Effector memory CD4-positive, alpha-beta T cell (primary cell): ENCODE results near the gene WWC2.
"Not testable (repeated sequence)": the region's sequence is repeated elsewhere in the genome, so short reads cannot be mapped to it uniquely, and the experiment has no call there.

Experiments
- DNase-seq, 3 donors: peaks; one replicate each; pipeline ENCODE4 v3.0.0-alpha.2; 2020
- H3K27ac ChIP-seq: 2 replicates; pipeline ENCODE4 v1.7.0; 2013; ENCODE audit warnings: mild to moderate bottlenecking, low read length, moderate library complexity; ENCODE audit not compliant: insufficient read depth, poor library complexity, severe bottlenecking
- H3K27me3 ChIP-seq: replicated peaks from 2 replicates; pipeline ENCODE4 v1.7.0; 2013; ENCODE audit warnings: mild to moderate bottlenecking, low read length; ENCODE audit not compliant: insufficient read depth, control insufficient read depth, poor library complexity, severe bottlenecking
- H3K36me3 ChIP-seq: 2 replicates; pipeline ENCODE4 v1.7.0; 2013; ENCODE audit warnings: mild to moderate bottlenecking, low read length, moderate library complexity; ENCODE audit not compliant: control insufficient read depth, insufficient read depth
- H3K4me1 ChIP-seq: 2 replicates; pipeline ENCODE4 v1.7.0; 2013; ENCODE audit warnings: low read length, mild to moderate bottlenecking; ENCODE audit not compliant: control insufficient read depth, insufficient read depth, poor library complexity, severe bottlenecking
- H3K4me3 ChIP-seq: 2 replicates; pipeline ENCODE4 v1.7.0; 2013; ENCODE audit warnings: low read length, low read depth, mild to moderate bottlenecking; ENCODE audit not compliant: insufficient read depth, poor library complexity, severe bottlenecking
- H3K9me3 ChIP-seq: 2 replicates; pipeline ENCODE4 v1.7.0; 2013; ENCODE audit warnings: mild to moderate bottlenecking, low read length, moderate library complexity; ENCODE audit not compliant: control insufficient read depth

The WWC2 gene

DNA sequence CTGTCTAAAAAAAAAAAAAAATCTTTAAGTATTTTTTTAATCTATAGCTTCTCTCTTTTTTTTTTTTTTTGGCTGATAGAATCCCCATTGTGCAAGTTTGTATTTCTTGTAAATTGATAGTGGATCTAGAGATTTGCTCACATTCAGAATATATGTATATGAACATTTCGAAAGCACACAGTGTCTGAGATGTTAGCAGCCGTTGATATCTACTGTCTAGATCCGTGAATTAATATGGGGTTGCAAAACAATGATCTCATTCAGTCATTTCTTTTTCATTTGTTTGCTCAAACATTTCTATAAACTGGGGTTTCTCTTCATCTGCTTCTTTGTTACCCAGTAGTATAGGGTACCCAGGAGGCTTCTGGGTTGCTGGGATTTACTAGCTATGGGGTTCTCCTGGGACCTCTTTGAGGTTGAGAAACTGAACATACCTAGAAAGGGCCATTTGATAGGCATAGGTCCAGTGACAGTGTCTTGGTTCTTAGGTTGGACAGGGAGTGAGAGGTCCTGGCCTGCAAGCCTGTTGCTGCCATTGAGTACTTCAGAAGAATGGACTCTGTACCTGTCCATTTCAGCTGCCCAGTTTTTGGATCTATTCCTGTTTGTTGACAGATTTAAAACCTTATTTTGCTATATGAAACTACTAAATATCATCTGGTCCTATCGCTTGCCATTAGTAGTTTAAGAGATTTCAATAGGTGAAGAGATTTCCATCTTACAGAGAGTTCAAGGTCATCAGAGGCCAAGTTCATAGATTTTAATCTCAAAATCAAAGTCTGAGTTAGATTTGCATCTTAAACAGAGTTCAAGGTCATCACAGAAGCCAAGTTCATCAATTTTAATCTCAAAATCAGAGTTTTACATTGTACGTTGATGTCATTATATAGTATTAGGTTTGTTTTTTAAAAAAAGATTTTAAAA is 50.8 kb downstream of the WWC2 start:
- Histone ChIP-seq H3K36me3 (no peaks in the 10 kb centered on the region), H3K9me3 (no peaks in the 10 kb centered on the region), H3K27me3 (peaks cover 2% of the 10 kb centered on the region), H3K27ac (no peak overlapping the region), H3K4me1 (no peaks in the 10 kb centered on the region), H3K4me3 (no peak overlapping the region)
- DNase-seq, result no peak

DNA sequence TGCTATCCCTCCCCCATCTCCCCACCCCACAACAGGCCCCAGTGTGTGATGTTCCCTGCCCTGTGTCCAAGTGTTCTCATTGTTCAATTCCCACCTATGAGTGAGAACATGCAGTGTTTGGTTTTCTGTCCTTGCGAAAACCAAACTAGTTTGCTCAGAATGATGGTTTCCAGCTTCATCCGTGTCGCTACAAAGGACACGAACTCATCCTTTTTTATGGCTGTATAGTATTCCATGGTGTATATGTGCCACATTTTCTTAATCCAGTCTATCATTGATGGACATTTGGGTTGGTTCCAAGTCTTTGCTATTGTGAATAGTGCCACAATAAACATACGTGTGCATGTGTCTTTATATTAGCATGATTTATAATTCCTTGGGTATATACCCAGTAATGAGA is 51.6 kb downstream of the WWC2 start:
- H3K9me3 ChIP-seq, H3K27ac ChIP-seq, H3K27me3 ChIP-seq, H3K36me3 ChIP-seq, H3K4me3 ChIP-seq, H3K4me1 ChIP-seq, DNase-seq: not testable (repeated sequence)

GRCh38 chr4:183152232-183152631 is 53.2 kb downstream of the WWC2 start:
- H3K27me3 ChIP-seq, H3K36me3 ChIP-seq, H3K27ac ChIP-seq, H3K4me3 ChIP-seq, DNase-seq, H3K9me3 ChIP-seq, H3K4me1 ChIP-seq: not testable (repeated sequence)

- Histone ChIP-seq H3K9me3 (no peaks in the 10 kb centered on the region), H3K4me1 (no peaks in the 10 kb centered on the region), H3K4me3 (no peak overlapping the region), H3K27me3 (peaks cover 2% of the 10 kb centered on the region), H3K27ac (no peak overlapping the region), H3K36me3 (no peaks in the 10 kb centered on the region)
- no peak for DNase-seq
Observed at GRCh38 chr4:183153190-183153916, 54.3 kb downstream of the WWC2 start.

- peaks cover 2% of the 10 kb centered on the region for H3K27me3 ChIP-seq
- H3K36me3 ChIP-seq, result no peaks in the 10 kb centered on the region
- H3K27ac ChIP-seq, result no peak overlapping the region
- H3K4me1 ChIP-seq, result no peaks in the 10 kb centered on the region
- no peaks in the 10 kb centered on the region for H3K9me3 ChIP-seq
- H3K4me3 ChIP-seq, result no peak overlapping the region
- no peak for DNase-seq
Observed at GRCh38 chr4:183154701-183155391, 55.8 kb downstream of the WWC2 start.

DNA sequence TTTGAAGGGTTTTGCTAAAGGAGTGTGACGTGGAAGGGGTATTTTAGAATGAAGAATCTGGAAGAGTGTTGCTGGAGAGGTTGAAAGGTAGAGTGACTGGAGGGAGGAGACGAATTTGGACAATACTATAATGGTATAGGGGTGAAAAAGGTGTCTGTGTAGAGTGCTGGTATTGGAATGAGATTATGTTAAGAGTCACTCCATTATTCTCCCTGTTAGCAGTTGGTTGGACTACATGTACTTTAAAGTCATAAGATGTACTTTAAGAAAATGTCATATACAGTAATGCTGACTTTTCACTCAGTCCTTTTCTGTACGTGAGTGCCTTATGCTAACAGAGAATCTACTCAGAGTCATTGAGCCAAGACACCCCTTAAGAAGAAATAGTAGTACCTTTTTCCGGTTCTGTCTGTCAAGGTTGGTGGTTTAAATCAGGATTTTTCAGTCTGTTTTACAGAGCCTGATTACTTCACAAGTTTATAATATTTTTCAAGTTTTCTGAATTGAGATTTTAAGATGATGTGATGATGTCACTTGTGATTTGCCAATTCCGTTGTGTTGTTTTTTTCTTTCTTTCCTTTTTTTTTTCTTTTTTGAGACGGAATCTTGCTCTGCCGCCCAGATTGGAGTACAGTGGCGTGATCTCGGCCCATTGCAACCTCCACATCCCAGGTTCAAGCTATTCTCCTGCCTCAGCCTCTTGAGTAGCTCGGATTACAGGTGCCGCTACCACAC is 56.6 kb downstream of the WWC2 start:
- no peaks in the 10 kb centered on the region for H3K9me3 ChIP-seq
- H3K27ac ChIP-seq, result no peak overlapping the region
- no peaks in the 10 kb centered on the region for H3K4me1 ChIP-seq
- no peak for DNase-seq
- H3K27me3 ChIP-seq, result peaks cover 2% of the 10 kb centered on the region
- H3K36me3 ChIP-seq, result no peaks in the 10 kb centered on the region
- no peak overlapping the region for H3K4me3 ChIP-seq

DNA sequence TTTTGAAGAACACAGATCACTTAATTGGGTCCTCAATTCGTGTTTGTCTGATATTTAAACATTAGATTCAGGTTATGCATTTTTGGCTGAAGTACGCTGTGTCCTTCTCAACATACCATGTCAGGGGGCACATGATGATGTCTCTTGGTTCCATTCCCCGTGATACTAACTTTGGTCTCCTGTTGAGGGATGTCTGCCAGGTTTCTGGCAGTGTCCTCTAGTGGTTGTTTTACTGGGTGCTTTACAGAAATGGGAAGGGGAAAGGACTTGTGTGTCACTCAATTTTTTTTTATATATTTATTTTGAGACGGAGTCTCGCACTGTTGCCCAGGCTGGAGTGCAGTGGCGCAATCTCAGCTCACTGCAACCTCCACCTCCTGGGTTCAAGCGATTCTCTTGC is 58.2 kb downstream of the WWC2 start:
- Histone ChIP-seq H3K4me1 (no peaks in the 10 kb centered on the region), H3K27ac (no peak overlapping the region), H3K36me3 (no peaks in the 10 kb centered on the region), H3K27me3 (peaks cover 2% of the 10 kb centered on the region), H3K4me3 (no peak overlapping the region), H3K9me3 (no peaks in the 10 kb centered on the region)
- no peak for DNase-seq

DNA sequence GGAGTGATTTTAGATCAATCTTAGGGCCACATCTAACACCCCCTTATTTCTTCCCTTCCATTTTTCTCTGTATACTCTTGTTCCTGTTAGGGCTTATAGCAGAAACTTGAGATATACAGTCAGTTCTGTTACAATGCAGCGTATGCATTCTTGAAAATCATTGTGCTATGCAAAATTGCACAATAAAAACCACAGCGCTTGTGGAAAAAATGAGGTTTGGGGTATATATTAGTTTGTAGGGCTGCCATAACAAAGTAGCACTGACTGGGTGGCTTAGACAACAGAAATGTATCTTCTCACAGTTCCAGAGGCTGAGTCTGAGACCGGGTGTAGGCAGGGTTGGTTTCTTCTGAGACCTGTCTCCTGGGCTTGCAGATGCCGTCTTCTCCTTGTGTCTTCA is 59.0 kb downstream of the WWC2 start:
- Histone ChIP-seq H3K36me3 (no peaks in the 10 kb centered on the region), H3K27ac (no peak overlapping the region), H3K27me3 (peaks cover 2% of the 10 kb centered on the region), H3K4me1 (no peaks in the 10 kb centered on the region), H3K9me3 (no peaks in the 10 kb centered on the region), H3K4me3 (no peak overlapping the region)
- DNase-seq, result no peak

DNA sequence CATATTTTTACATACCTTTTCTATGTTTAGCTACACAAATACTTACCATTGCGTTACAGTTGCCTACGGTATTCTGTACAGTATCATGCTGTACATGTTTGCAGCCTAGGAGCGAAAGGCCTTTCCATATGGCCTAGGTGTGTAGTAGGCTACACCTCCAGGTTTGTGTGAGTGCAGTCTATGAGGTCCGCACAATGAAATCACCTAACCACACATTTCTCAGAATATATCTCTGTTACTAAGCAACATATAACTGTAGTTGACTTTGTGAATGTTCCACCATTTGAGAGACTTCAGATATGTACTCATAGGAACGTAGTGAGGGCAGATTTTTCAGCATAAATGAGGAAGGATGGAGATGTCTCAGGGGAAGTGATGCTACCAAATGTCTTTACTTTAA is 62.6 kb downstream of the WWC2 start:
- Histone ChIP-seq H3K4me1 (no peaks in the 10 kb centered on the region), H3K27ac (no peak overlapping the region), H3K36me3 (no peaks in the 10 kb centered on the region), H3K9me3 (no peaks in the 10 kb centered on the region), H3K27me3 (no peaks in the 10 kb centered on the region), H3K4me3 (no peak overlapping the region)
- DNase-seq, result no peak
